A172 (cell line): ENCODE measurements around the gene FBXO47. TPM values are rescaled to one million over a fixed set of nuclear protein-coding genes. Genes with fewer than 3 reads are reported as not detected.
"Not testable (repeated sequence)": the region's sequence is repeated elsewhere in the genome, so short reads cannot be mapped to it uniquely, and the experiment has no call there.

Experiments
- DNase-seq: peaks from one replicate; pipeline ENCODE4 v3.0.0-alpha.2; 2015; ENCODE audit warnings: low spot score
- total RNA-seq: library from RNA; depleted of rRNA; stranded (reverse); fragments of >200 nt; shearing (Covaris generic); gene quantifications from 2 replicates; pipeline ENCODE4 v1.2.3, GENCODE V29; 2014

Gene FBXO47
- total RNA-seq, 1 experiment from 2014 or later: not detected

DNA sequence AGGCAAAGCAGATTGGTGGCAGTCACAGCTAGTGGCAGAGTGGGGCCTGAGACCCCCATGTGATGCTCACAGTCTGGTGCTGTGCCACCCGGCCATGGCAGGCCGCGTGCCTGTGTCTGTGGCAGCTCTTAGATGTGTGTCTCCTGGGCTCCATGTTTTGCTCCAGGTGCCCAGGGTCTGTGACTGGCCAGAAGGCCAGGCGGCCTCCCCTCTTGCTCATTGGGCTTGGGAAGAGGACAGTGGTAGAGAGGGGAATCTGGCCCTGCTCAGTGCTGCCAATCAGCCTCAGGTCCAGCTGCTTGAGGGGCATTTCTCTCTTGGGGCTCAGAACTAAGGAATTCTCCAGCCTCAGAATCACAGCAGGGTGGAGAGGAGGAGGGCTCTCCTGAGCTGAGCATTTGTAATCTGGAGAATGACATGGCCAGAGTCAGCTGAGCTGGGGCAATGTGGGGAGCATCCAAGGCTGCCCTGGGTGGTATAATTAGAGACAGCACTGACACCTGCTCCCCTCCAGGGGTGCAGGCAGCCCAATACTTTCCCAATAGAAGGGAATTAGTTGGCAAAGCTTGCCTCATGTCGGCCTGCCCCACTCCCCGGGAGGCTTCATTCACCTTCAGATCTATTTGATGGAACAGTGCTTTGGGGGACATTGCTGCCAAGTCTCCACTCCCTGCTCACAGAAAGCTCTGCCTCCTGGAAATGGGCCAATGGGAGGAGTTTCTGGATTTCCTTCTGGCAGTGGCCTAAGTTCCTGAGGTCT is 44.5 kb downstream of the FBXO47 start:
- peak; percentile 69 for DNase-seq

DNA sequence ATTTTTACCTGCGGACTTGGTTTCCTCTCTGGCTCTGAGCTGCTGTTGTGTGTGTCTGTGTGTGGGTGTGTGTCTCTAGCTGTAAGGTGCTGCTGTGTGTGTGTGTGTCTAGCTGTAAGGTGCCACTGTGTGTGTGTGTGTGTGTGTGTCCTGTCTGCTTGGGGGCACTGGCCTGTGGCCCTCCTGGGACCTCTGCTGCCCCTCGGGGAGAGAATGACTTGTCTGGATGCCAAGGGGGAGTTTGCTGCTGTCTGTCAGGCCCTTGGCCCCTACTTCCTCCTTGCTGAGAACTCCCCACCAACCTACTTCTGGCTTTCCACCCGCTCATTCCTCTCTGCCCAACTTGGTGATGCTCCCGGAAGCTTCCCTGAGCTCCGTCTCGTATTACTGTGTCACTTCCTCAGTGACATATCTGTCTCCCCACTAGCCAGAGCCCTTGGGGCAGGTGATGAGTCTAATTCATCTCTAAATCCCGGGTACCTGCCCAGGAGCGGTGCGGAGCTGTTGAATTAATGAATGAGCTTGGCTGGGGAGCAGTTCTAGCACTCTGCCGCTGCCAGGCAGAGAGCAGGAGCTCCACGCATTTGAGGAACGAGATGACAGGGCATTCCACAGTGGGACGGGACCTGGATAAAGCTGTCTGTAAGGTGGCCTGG is 45.3 kb downstream of the FBXO47 start:
- no peak for DNase-seq

- no peak for DNase-seq
Observed at GRCh38 chr17:38920374-38921291, 46.6 kb downstream of the FBXO47 start.

GRCh38 chr17:38919316-38920078 is 47.7 kb downstream of the FBXO47 start:
- no peak for DNase-seq

- no peak for DNase-seq
Observed at GRCh38 chr17:38918916-38919315, 48.3 kb downstream of the FBXO47 start.

DNA sequence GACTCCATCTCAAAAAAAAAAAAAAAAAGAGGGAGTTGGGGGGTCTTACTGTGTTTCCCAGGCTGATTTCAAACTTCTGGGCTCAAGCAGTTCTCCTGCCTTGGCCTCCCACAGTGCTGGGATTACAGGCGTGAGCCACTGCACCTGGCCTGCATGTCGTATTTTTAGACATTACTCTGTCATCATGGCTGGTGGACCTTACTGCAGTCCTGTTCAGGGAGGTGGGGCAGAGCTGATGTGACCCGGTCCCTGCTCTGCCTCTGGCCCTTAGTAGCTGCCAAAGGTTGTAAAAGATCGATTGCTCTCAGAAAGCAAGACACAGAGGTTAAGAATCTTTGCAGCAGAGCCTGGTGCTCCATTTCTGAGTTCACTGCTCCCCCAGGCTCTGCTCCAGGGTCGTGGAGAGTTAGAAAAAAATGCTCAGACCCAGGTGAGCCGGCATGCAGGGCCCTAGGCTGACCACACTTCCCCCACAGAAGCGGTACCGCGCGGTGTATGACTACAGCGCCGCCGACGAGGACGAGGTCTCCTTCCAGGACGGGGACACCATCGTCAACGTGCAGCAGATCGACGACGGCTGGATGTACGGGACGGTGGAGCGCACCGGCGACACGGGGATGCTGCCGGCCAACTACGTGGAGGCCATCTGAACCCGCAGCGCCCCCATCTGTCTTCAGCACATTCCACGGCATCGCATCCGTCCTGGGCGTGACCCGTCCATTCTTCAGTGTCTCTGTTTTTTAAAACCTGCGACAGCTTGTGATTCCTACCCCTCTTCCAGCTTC is 48.9 kb downstream of the FBXO47 start:
- DNase-seq: no peak

DNA sequence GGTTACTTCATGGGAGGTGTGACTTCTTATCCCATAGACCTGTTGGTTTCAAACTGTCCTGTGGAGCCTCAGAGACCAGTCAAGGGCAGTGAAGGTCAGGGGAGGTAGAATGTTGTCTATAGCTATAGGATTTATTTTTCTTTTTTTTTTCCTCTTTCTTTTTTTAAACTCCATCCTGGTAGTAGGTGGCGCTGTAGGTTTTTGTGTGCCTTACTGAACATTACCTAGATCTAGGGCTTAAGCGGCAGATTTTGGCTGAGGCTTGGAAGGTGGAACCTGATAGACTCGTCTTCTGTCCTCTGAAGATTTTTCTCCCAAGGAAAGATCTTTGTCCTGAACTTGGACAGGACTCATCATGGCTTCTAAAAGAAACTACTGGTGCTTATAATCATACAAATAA is 49.9 kb downstream of the FBXO47 start:
- no peak for DNase-seq

DNA sequence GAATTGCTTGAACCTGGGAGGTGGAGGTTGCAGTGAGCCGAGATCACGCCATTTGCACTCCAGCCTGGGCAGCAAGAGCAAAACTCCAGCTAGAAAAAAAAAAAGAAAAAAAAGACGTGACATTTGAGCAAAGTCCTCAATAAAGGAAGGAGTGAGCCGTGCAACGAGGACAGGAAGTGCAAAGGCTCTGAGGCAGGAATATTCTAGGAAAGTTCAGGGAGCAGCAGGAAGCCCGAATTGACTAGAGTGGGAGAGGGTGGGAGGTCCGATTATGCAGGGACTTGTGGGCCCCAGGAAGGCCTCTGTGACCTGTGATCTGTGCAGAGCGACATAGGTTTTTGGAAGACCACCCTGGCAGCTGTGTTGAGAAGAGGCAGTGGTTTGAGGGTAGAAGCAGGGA is 50.4 kb downstream of the FBXO47 start:
- no peak for DNase-seq

- no peak for DNase-seq
Observed at GRCh38 chr17:38915639-38915995, 51.6 kb downstream of the FBXO47 start.

- no peak for DNase-seq
Observed at GRCh38 chr17:38914741-38915638, 52.2 kb downstream of the FBXO47 start.

DNA sequence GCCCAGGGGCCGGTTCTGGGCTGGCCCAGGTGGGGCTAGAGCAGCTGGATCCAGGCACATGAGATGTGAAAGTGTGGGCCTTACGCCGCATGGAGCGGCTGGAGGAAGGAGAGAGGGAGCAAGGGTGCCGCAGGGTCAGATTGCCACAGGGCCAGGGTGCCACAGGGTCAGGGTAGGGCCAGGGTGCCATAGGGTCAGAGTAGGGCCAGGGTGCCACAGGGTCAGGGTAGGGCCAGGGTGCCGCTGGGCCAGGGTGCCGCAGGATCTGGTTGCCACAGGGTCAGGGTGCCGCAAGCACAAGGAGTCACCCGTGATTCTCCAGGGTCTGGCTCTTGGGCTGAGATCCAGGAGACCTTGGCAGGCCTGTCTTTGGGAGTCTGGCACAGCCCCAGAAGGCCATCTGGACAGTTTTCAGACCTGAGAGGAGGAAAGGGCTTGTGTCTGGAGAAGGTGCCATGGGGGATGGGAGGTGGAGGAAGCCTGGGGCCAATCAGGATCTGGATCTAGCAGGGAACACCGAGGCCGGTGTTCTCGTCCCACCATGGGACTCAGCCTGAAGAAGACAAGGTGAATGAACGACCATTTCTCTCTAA is 54.9 kb downstream of the FBXO47 start:
- DNase-seq: no peak

DNA sequence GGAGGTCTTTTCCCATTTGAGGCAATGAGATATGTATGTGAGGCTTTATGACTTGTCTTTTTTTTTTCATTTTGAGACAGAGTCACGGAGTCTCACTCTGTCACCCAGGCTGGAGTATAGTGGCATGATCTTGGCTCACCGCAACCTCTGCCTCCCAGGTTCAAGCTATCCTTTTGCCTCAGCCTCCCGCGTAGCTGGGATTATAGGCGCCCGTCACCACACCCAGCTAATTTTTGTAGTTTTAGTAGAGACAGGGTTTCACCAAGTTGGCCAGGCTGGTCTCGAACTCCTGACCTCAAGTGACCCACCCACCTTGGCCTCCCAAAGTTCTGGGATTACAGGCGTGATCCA is 55.5 kb downstream of the FBXO47 start:
- DNase-seq: not testable (repeated sequence)

- DNase-seq: no peak
Observed at GRCh38 chr17:38911081-38911730, 56.0 kb downstream of the FBXO47 start.

- no peak for DNase-seq
Observed at GRCh38 chr17:38910325-38910724, 56.9 kb downstream of the FBXO47 start.

DNA sequence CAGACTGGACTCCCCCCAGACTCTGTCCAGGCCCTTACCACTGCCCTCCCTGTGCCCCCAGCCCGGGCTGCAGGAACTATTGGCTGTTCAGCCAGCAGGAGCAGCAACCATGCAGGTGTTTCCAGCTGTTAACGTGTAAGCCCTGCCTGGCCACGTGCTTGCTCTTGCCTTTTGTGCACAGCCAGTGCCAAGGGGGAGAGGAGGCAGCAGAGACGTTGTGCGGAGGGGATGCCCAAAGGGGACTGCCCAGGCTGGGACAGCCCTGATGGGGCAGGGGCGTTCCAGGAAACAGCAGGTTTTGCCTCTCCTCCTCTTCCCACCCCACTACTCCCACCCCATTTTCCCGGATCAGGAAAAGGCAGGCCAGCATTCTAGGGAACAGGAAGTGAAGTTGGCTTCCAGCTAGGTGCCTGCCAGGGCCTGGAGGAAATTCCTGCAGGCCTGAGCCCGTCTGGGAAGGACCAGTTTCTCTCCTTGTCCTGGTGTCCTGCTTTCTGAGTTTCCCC is 58.5 kb downstream of the FBXO47 start:
- no peak for DNase-seq

DNA sequence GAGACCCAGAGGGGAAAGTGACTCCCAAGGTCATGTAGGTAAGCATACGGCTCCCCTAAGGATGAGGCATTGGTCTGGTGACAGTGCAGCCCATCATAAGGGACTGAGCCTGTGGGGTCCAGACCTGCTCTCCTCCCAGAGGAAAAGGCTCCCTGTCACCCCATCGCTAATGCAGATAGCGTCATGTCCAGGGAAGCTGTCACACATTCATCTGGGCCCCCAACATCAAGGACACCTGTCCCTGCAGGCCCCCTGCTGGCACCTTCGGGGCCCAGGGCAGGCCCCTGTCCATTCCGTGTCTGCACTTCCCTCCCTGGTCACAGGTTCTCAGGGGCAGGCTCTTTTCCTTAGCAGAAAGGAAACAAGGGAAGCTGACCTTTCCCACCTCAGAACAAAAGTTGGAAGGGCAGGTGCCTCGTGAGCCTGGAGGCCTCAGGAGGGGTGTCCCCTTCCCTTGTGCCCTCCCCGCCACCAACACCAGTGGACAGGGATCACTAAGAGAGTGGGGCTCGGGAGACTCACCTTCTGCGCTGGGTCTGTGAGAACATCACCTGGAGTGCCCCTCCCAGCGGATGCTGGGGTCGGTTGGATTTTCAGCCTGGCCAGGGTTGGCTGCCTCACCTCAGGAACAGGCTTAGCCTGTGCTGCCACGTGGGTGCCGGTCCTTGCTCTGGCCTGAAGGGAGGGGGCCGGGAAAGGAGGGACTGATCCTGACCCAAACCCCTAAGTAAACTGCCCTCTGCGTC is 59.1 kb downstream of the FBXO47 start:
- no peak for DNase-seq

DNA sequence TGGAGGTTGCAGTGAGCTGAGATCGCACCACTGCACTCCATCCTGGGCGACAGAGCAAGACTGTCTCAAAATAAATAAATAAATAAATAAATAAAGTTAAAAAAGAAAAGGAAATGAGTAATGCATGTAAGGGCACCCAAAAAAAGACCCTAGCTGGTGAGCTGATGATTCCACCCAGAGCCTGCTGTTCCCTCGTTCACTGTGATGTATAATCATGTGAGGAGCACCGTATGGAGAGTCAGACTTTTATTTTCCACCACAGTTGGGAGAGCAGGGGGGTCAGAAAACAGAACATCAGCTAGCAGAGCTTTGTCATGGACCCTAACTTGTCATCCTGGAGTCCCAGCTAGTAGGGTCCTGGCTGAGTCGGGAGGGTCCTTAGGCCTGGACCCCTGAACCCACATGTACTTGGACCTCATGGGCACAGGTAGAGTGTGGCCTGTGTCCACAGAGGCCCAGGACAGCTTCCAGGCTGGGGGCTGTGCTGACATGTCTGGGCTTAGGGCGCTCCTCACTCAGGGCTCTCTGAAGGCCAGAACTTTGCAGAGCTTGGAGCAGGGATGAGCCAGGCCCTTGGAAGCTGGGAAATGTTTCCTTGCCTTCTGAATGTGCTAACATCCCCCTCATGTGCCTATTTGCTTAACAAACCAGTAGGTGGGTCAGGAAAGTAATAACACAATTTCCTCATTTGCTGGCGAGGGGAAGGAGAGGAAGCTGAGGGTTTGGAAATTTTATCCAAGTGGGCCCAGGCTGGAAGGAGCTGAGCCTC is 60.6 kb downstream of the FBXO47 start:
- DNase-seq: peak; percentile 52
